NCI-H2196 treated with DMSO at 0.1 percent for 48 hours (cell line): ENCODE measurements around the gene NUDT16L1.

Experiments used
- DNase-seq: peaks from one replicate; lab custom pipeline; 2025; ENCODE audit not compliant: unreplicated experiment; lab: John Stamatoyannopoulos, UW

NUDT16L1 gene

GRCh38 chr16:4693956-4694641 lies 737 bp downstream of the NUDT16L1 start:
- DNase-seq = no peak

- DNase-seq = no peak
Measured at GRCh38 chr16:4694642-4695451, 1.5 kb downstream of the NUDT16L1 start.

- DNase-seq = no peak
Measured at GRCh38 chr16:4695473-4696171, 2.3 kb downstream of the NUDT16L1 start.

GRCh38 chr16:4696172-4696904 lies 3.0 kb downstream of the NUDT16L1 start:
- no peak for DNase-seq

- DNase-seq = no peak
Measured at GRCh38 chr16:4696905-4697847, 3.8 kb downstream of the NUDT16L1 start.

GRCh38 chr16:4697848-4698291 lies 4.5 kb downstream of the NUDT16L1 start:
- DNase-seq = no peak

GRCh38 chr16:4698321-4699045 lies 5.1 kb downstream of the NUDT16L1 start:
- DNase-seq = no peak

GRCh38 chr16:4699046-4699556 lies 5.7 kb downstream of the NUDT16L1 start:
- no peak for DNase-seq

GRCh38 chr16:4700380-4700996 lies 7.1 kb downstream of the NUDT16L1 start:
- DNase-seq = no peak

- DNase-seq = no peak
Measured at GRCh38 chr16:4700997-4701743, 7.8 kb downstream of the NUDT16L1 start.

GRCh38 chr16:4701791-4702465 lies 8.6 kb downstream of the NUDT16L1 start:
- no peak for DNase-seq

GRCh38 chr16:4702466-4702808 lies 9.1 kb downstream of the NUDT16L1 start:
- DNase-seq = no peak

GRCh38 chr16:4703906-4704305 lies 10.5 kb downstream of the NUDT16L1 start:
- DNase-seq = no peak

- no peak for DNase-seq
Measured at GRCh38 chr16:4704491-4704890, 11.1 kb downstream of the NUDT16L1 start.

GRCh38 chr16:4704913-4705312 lies 11.6 kb downstream of the NUDT16L1 start:
- no peak for DNase-seq

GRCh38 chr16:4706871-4707270 lies 13.5 kb downstream of the NUDT16L1 start:
- no peak for DNase-seq

- no peak for DNase-seq
Measured at GRCh38 chr16:4709481-4709880, 16.1 kb downstream of the NUDT16L1 start.
